HG03039 (cell line): ENCODE results near the gene PGA4.

Experiments used
- ATAC-seq: cut with Tn5 transposase; IDR thresholded peaks from one replicate; pipeline ENCODE4 v1.9.1; 2021; ENCODE audit warnings: mild to moderate bottlenecking, moderate library complexity; ENCODE audit not compliant: unreplicated experiment

Gene PGA4

DNA sequence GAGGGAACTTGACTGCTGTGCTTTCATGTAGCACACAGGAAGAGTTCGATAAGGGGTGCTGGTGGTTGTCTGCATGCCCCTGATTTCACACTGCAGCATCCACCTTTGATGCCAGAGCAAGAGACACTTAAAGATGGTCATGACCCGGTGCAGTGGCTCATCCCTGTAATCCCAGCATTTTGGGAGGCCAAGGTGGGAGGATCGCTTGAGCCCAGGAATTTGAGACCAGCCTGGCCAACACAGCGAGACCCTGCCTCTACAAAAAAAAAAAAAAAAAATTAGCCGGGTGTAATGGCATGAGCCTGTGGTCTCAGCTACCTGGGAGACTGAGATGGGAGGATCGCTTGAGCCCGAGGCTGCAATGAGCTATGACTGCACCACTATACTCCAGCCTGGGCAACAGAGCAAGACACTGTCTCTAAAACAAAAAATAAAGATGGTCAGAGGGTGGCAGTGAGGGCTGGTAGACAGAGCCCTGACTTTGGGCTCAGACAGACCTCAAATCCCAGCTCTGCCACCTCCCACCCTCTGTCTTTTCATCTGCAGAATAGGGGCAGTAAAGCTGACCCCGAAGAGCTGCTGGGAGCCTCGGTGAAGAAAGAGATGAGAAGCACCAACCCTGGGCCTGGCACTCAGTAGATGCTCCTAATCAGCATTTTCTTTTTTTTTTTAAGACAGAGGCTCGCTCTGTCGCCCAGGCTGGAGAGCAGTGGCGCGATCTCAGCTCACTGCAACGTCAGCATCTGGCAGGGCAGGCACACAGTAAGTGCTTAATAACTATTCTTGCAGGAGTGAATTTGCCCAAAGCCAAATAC is 55.2 kb downstream of the PGA4 start:
- no peak for ATAC-seq

DNA sequence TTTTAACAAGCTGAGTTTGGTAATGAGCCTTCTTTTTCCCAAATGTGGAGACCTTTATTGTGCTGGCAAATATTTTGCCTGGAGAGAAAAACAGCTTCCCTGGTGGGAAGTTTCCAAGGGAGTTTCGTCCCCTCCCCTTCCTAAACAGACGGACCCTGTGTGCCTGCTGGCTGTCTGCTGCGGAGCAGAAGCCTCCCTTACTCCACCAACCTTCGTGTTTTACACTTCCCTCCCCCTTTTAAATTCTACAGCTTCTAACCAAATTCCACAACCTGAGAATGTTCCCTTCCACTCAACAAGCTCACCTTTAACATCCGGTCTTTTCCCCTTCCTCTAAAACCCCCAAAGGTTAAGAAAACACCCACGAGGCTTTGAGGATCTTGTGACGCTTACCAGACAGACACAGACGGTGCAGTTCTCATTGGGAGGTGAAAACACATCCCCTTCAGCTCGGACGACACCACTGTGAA is 55.9 kb downstream of the PGA4 start:
- ATAC-seq: no peak

DNA sequence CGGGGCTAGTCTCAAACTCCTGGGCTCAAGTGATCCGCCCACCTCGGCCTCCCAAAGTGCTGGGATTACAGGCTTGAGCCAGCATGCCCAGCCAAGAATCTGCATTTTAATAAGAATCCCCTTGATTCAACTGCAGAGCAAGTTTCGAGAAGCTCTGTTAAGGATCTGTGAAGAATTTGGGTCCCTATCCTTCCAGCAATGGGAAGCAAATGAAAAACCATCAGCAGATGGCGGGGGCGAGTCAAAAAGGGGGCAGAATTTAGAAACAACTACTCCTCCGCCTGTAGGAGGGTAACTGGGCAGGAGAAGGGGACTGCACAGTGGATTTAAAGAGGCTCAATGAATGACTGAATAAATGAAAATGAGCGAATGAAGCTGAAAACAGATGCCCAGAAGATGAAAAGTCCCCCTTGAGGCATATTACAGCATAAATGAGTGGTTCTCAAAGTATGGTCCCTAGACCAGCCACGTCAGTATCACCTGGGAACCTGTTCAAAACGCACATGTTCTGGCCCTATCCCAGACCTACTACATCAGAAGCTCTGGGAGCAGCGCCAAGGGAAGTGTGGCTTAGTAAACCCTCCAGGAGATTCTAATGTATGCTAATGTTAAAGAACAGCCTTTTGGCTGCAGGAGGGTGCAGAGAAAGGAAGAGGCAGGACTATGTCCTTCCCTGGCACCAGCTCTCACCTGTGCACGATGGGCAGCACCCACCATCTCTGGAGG is 58.0 kb downstream of the PGA4 start:
- no peak for ATAC-seq

DNA sequence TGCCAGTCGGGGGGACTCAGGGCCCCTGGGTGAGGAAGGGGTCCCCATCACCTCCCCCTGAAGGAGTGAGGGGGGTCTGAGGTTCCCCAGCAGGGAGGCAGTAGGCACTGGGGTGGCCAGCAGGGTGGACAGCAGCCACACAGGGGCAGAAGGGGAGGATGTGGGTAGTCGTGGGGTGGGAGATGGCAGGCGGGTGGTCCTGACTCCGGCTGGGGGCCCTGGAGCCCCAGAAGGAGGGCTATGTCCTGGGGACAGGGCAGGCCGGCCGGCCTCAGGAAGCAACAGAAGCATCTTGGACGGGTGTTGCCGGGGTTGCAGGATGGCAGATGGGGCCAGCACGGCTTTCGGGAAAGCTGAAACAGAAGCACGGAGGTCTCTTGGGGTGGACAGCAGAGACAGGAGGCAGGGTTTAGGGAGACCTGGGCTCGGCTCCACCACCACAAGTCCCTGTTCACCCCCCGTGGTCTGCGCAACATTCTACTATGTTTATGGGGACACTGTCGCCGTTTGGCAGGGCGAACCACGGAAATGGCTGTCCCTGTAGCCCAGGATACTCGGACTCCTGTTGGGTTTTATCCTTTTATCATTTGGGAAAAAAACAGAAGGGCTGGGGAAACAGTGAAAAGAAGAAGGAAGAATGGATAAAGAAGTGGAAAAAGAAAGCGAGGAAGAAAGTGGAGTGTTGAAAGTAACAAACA is 58.9 kb downstream of the PGA4 start:
- ATAC-seq: no peak
